ENCODE data around the gene SLC12A7.

DNA sequence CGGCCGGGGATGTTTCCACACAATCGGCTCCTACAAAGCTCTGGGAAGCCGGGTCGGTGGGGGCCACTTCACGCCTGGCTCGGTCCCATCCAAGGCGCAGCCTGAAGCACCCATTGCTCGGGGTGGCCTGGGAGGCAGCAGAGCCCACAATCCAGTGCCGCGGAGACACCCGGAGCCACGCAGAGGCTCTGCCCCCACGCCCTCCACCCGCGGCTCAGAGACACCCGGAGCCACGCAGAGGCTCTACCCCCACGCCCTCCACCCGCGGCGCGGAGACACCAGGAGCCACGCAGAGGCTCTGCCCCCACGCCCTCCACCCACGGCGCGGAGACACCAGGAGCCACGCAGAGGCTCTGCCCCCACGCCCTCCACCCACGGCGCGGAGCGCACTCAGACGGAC lies 31.9 kb downstream of the SLC12A7 start:
- TF ChIP-seq, protein P1, sequence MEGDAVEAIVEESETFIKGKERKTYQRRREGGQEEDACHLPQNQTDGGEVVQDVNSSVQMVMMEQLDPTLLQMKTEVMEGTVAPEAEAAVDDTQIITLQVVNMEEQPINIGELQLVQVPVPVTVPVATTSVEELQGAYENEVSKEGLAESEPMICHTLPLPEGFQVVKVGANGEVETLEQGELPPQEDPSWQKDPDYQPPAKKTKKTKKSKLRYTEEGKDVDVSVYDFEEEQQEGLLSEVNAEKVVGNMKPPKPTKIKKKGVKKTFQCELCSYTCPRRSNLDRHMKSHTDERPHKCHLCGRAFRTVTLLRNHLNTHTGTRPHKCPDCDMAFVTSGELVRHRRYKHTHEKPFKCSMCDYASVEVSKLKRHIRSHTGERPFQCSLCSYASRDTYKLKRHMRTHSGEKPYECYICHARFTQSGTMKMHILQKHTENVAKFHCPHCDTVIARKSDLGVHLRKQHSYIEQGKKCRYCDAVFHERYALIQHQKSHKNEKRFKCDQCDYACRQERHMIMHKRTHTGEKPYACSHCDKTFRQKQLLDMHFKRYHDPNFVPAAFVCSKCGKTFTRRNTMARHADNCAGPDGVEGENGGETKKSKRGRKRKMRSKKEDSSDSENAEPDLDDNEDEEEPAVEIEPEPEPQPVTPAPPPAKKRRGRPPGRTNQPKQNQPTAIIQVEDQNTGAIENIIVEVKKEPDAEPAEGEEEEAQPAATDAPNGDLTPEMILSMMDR (conservative IDR thresholded peaks at IDR 0.05) = no peak
- no peak for TF ChIP-seq ZFX (IDR thresholded peaks at IDR 0.05)
